Loucy (cell line): ENCODE measurements around the gene VGLL1.

Source experiments
- CTCF ChIP-seq: fragments of 200-600 bp; sonication (generic); conservative IDR thresholded peaks from 2 replicates; pipeline ENCODE4 v1.5.1; 2014; ENCODE audit warnings: mild to moderate bottlenecking, antibody characterized with exemption, low read length
- EZH2phosphoT487 ChIP-seq: fragments of 200-600 bp; IDR thresholded peaks from 2 replicates; pipeline ENCODE4 v1.6.1; 2018; ENCODE audit warnings: antibody characterized with exemption, mild to moderate bottlenecking, moderate library complexity, borderline replicate concordance

GRCh38 chrX:136525738-136526606 is 6.0 kb upstream of the VGLL1 start:
- no peak for TF ChIP-seq CTCF
- TF ChIP-seq EZH2phosphoT487, result no peak
